Measurements from ENCODE around the gene LIME1. TPM values are rescaled to one million over a fixed set of nuclear protein-coding genes. Genes with fewer than 3 reads are reported as not detected.

Gene LIME1
- total RNA-seq, 1 donor from 2014 or later = 15.7 TPM

GRCh38 chr20:63693733-63694583, 42.5 kb upstream of the LIME1 start:
- Mint-ChIP-seq H3K9me3 (no peaks in the 10 kb centered on the region), H3K4me1 (ENCODE audit: low read depth) (no peaks in the 10 kb centered on the region), H3K4me3 (ENCODE audit: low read depth) (no peak overlapping the region), H3K27me3 (ENCODE audit: low read depth) (peaks cover 1% of the 10 kb centered on the region), H3K27ac (peak overlapping the region; percentile 57), H3K36me3 (ENCODE audit: low read depth) (peaks cover 17% of the 10 kb centered on the region)
- no peak for DNase-seq (ENCODE audit: low spot score)
- intact Hi-C loops (cut with micrococcal nuclease) = no loop called here

GRCh38 chr20:63694584-63695423, 41.7 kb upstream of the LIME1 start:
- no peak for DNase-seq (ENCODE audit: low spot score)
- Mint-ChIP-seq H3K4me3 (ENCODE audit: low read depth) (no peak overlapping the region), H3K27ac (no peak overlapping the region), H3K9me3 (no peaks in the 10 kb centered on the region), H3K27me3 (ENCODE audit: low read depth) (peaks cover 1% of the 10 kb centered on the region), H3K36me3 (ENCODE audit: low read depth) (peaks cover 21% of the 10 kb centered on the region), H3K4me1 (ENCODE audit: low read depth) (no peaks in the 10 kb centered on the region)
- intact Hi-C loops (cut with micrococcal nuclease) = no loop called here

GRCh38 chr20:63695424-63696305, 40.8 kb upstream of the LIME1 start:
- intact Hi-C loops (cut with micrococcal nuclease) = no loop called here
- Mint-ChIP-seq H3K27me3 (ENCODE audit: low read depth) (peaks cover 1% of the 10 kb centered on the region), H3K4me1 (ENCODE audit: low read depth) (no peaks in the 10 kb centered on the region), H3K4me3 (ENCODE audit: low read depth) (no peak overlapping the region), H3K36me3 (ENCODE audit: low read depth) (peaks cover 21% of the 10 kb centered on the region), H3K9me3 (no peaks in the 10 kb centered on the region), H3K27ac (no peak overlapping the region)
- no peak for DNase-seq (ENCODE audit: low spot score)

GRCh38 chr20:63696306-63696627, 40.2 kb upstream of the LIME1 start:
- H3K9me3 Mint-ChIP-seq = no peaks in the 10 kb centered on the region
- H3K4me3 Mint-ChIP-seq (ENCODE audit: low read depth) = no peak overlapping the region
- no peaks in the 10 kb centered on the region for H3K4me1 Mint-ChIP-seq (ENCODE audit: low read depth)
- intact Hi-C loops (cut with micrococcal nuclease) = no loop called here
- H3K27ac Mint-ChIP-seq = no peak overlapping the region
- no peak for DNase-seq (ENCODE audit: low spot score)
- H3K27me3 Mint-ChIP-seq (ENCODE audit: low read depth) = peaks cover 1% of the 10 kb centered on the region
- H3K36me3 Mint-ChIP-seq (ENCODE audit: low read depth) = peaks cover 21% of the 10 kb centered on the region

GRCh38 chr20:63696628-63697356, 39.7 kb upstream of the LIME1 start, which contains the start of gene TNFRSF6B:
TNFRSF6B (plus strand) TSS chr20:63696652; CDS start chr20:63696768, 116 bp downstream.
- H3K36me3 Mint-ChIP-seq (ENCODE audit: low read depth) = peaks cover 21% of the 10 kb centered on the region
- no peak within 1 kb of the TSS for H3K27ac Mint-ChIP-seq
- no peak within 1 kb of the TSS for H3K4me3 Mint-ChIP-seq (ENCODE audit: low read depth)
- no peak for DNase-seq (ENCODE audit: low spot score)
- intact Hi-C loops (cut with micrococcal nuclease) = no loop called here
- H3K27me3 Mint-ChIP-seq (ENCODE audit: low read depth) = peaks cover 1% of the 10 kb centered on the region
- H3K4me1 Mint-ChIP-seq (ENCODE audit: low read depth) = no peaks in the 10 kb centered on the region
- no peaks in the 10 kb centered on the region for H3K9me3 Mint-ChIP-seq

GRCh38 chr20:63697357-63697867, 39.1 kb upstream of the LIME1 start:
- Mint-ChIP-seq H3K36me3 (ENCODE audit: low read depth) (peaks cover 20% of the 10 kb centered on the region), H3K27me3 (ENCODE audit: low read depth) (peaks cover 1% of the 10 kb centered on the region), H3K9me3 (no peaks in the 10 kb centered on the region), H3K27ac (no peak overlapping the region), H3K4me1 (ENCODE audit: low read depth) (no peaks in the 10 kb centered on the region), H3K4me3 (ENCODE audit: low read depth) (no peak overlapping the region)
- intact Hi-C loops (cut with micrococcal nuclease) = no loop called here
- DNase-seq (ENCODE audit: low spot score) = no peak

GRCh38 chr20:63697868-63698545, 38.5 kb upstream of the LIME1 start:
- intact Hi-C loops (cut with micrococcal nuclease) = no loop called here
- Mint-ChIP-seq H3K4me3 (ENCODE audit: low read depth) (no peak overlapping the region), H3K9me3 (no peaks in the 10 kb centered on the region), H3K27ac (no peak overlapping the region), H3K4me1 (ENCODE audit: low read depth) (no peaks in the 10 kb centered on the region), H3K36me3 (ENCODE audit: low read depth) (peaks cover 17% of the 10 kb centered on the region), H3K27me3 (ENCODE audit: low read depth) (peaks cover 1% of the 10 kb centered on the region)
- DNase-seq (ENCODE audit: low spot score) = no peak

GRCh38 chr20:63698739-63699465, 37.6 kb upstream of the LIME1 start:
- no peaks in the 10 kb centered on the region for H3K27me3 Mint-ChIP-seq (ENCODE audit: low read depth)
- H3K4me3 Mint-ChIP-seq (ENCODE audit: low read depth) = no peak overlapping the region
- intact Hi-C loops (cut with micrococcal nuclease) = no loop called here
- H3K36me3 Mint-ChIP-seq (ENCODE audit: low read depth) = peaks cover 15% of the 10 kb centered on the region
- no peaks in the 10 kb centered on the region for H3K9me3 Mint-ChIP-seq
- no peak for DNase-seq (ENCODE audit: low spot score)
- H3K27ac Mint-ChIP-seq = no peak overlapping the region
- no peaks in the 10 kb centered on the region for H3K4me1 Mint-ChIP-seq (ENCODE audit: low read depth)

- no peak overlapping the region for H3K4me3 Mint-ChIP-seq (ENCODE audit: low read depth)
- H3K27ac Mint-ChIP-seq = peak overlapping the region; percentile 59
- no peaks in the 10 kb centered on the region for H3K4me1 Mint-ChIP-seq (ENCODE audit: low read depth)
- H3K9me3 Mint-ChIP-seq = no peaks in the 10 kb centered on the region
- intact Hi-C loops (cut with micrococcal nuclease) = loop anchor here (10.0 kb wide), 1 partner anchor 275 kb away; the partner anchor contains the start of gene SAMD10
- DNase-seq (ENCODE audit: low spot score) = no peak
- no peaks in the 10 kb centered on the region for H3K27me3 Mint-ChIP-seq (ENCODE audit: low read depth)
- H3K36me3 Mint-ChIP-seq (ENCODE audit: low read depth) = peaks cover 19% of the 10 kb centered on the region
These were observed 36.8 kb upstream of the LIME1 start for GRCh38 chr20:63699466-63700198.

GRCh38 chr20:63700199-63701050, 36.0 kb upstream of the LIME1 start:
- no peak for DNase-seq (ENCODE audit: low spot score)
- Mint-ChIP-seq H3K27ac (no peak overlapping the region), H3K27me3 (ENCODE audit: low read depth) (no peaks in the 10 kb centered on the region), H3K4me1 (ENCODE audit: low read depth) (no peaks in the 10 kb centered on the region), H3K36me3 (ENCODE audit: low read depth) (peaks cover 24% of the 10 kb centered on the region), H3K4me3 (ENCODE audit: low read depth) (no peak overlapping the region), H3K9me3 (no peaks in the 10 kb centered on the region)
- intact Hi-C loops (cut with micrococcal nuclease) = loop anchor here (10.0 kb wide), 1 partner anchor 274 kb away; the partner anchor contains the start of gene SAMD10

Measured in activated T-helper 2 cell treated with anti-CD3 and anti-CD28 coated beads, Interferon-gamma antibody, Interleukin-2, Interleukin-4, amounts not matched to agents 10 μg/mL and 5 μg/mL and 100 μg/mL, durations not matched to agents 14 hours and 24 hours and 36 hours (primary cell).